ENCODE measurements around the gene PCDH15.
"Not testable (repeated sequence)": the region's sequence is repeated elsewhere in the genome, so short reads cannot be mapped to it uniquely, and the experiment has no call there.

PCDH15 gene

DNA sequence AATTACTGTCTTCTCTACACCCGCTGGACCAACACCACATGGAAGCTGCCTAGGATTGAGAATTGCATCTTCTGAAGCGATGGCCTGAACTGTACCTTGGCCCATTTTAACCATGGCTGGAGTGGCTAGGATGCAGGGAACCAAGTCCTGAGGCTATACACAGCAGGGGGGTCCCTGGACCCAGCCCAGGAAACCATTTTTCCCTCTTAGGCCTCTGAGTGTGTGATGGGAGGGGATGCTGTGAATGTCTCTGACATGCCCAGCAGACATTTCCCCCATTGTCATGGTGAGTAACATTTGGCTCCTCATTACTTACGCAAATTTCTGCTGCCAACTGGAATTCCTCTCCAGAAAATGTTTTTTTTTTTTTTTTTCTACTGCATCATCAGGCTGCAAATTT lies 822.7 kb downstream of the PCDH15 start:
- no peak for DNase-seq (ENCODE audit: low spot score)

DNA sequence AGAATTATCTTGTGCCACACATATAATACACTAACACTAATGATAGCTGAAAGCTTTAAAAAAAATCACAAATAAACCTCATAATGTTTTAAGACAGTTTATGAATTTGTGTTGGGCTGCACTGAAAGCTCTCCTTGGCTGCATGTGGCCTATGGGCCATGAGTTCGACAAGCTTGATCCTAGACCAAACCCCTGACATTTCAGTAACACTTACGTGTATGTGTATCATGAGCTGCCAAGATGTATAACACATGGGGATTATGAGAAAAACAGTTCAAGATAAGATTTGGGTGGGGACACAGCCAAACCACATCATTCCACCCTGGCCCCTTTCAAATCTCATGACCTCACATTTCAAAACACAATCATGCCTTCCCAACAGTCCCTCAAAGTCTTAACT lies 823.8 kb downstream of the PCDH15 start:
- DNase-seq (ENCODE audit: low spot score) = no peak

DNA sequence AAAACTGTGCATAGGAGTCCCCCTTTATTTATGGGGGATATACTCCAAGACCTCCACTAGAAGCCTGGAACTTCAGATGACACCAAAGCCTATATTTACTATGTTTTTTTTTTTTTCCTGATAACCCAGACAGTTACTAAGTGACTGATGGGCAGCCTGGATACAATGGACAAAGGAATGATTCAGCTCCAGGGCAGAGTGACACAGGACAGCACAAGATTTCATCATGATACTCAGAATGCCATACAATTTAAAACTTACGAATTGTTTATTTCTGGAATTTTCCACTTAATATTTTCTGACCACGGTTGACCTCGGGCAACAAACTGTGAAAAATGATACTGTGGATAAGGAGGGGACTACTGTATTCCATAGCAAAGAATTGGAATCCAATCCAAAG lies 843.6 kb downstream of the PCDH15 start:
- DNase-seq (ENCODE audit: low spot score) = no peak

DNA sequence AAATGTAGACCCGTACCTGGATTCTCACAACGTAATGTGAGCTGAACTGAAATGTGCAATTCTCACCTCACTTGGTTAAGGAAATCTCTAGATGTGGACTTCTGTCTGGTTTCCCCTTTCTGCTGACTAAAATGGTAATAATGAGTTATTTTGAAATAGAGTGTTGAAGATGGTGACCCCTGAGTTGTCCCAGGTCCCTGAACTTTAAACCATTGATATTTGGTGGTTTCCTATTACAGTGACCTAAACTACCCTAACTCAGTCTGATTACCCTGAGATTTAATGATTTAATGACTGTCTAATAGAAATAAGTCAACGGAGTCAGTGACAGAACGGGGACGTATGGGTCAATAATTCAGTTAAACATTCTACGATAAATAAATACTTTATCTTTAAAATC lies 845.9 kb downstream of the PCDH15 start:
- no peak for DNase-seq (ENCODE audit: low spot score)

DNA sequence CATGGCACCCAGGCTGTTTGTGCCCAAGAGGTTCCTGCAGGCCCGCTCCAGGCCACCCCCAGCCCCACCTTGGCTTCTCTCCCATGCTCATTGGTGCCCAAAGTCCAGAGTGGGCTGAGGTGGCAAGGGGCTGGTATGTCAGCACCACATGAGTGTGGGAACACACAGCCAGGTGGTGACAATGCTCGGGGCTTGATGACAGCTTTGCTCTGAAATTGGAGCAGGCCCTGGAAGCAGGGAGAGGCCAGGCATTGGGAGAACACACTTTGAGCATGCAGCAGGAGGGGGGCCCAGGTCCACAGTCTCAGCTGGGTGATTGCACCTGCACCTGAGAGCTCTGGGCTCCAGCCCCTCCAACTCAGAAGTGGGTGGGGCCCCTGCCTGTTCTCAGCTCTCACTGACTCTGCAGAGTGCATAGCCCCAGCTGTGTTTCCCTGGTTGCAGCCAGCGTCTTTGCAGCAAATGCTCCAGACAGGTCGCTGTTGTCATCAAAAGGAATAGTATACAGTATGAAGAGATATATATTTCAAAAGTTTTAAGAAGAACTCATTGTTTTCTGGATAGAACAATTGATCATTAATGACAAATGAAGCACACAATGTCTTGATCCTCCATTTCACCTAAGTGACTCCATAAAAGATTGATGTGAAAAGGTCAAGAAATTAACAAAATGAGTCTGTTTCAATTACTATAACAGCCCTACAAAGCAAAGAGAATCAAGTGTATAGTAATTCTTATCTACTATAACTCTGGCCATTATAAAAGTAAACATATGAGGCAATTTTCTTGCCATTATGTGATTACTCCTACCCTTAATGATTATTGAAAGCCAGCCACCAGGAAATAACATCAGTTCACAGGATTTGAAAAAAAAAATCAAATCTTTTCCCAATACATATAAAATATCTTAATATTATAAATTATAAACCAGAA lies 848.1 kb downstream of the PCDH15 start:
- no peak for DNase-seq (ENCODE audit: low spot score)

DNA sequence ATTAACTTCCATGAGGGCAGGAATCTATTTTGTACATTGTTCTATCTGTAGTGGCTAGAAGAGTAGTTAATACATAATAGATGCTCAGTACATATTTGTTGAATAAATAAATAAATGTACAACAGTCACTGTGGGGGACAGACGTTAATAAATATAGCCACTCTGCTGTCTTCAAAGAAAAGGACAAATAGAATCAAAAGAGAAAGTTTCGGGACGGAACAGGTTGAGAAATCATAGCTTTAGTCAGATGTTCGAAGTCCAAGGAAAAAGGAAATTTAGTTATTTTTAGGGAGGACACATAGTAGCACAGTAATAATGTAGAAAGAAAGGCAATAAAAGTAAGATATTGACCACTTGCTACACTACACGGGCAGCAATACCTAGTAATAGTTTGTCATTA lies 861.4 kb downstream of the PCDH15 start:
- no peak for DNase-seq (ENCODE audit: low spot score)

DNA sequence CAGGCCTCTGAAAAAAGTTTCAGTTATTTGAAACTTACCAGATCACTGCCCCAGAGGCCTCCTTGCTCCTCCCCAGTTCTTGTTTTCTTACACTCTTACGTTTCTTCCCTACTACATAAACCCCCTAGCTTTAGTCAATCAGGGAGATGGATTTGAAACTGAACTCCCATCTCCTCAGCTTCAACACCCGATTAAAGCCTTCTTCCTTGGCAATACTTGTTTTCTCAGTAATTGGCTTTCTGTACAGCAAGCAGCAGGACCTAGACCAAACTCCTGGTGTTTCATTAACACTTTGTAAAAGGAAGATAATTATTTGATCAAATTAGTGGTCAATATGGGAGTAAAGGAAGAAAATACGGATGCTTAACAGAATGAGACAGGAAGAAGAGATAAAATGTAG lies 870.4 kb downstream of the PCDH15 start:
- DNase-seq (ENCODE audit: low spot score) = no peak

DNA sequence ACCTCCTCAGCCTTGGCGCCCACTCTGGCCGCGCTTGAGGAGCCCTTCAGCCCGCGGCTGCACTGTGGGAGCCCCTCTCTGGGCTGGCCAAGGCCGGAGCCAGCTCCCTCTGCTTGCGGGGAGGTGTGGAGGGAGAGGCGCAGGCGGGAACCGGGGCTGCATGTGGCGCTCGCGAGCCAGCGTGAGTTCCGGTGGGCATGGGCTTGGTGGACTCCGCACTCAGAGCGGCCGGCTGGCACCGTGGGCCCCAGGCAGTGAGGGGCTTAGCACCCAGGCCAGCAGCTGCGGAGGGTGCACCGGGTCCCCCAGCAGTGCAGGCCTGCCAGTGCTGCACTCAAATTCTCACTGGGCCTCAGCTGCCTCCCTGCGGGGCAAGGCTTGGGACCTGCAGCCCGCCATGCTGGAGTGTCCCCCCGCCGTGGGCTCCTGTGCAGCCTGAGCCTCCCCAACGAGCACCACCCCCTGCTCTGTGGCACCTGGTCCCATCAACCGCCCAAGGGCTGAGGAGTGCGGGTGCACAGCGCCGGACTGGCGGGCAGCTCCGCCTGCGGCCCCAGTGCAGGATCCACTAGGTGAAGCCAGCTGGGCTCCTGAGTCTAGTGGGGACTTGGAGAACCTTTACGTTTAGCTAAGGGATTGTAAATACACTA lies 876.9 kb downstream of the PCDH15 start:
- DNase-seq (ENCODE audit: low spot score) = not testable (repeated sequence)

DNA sequence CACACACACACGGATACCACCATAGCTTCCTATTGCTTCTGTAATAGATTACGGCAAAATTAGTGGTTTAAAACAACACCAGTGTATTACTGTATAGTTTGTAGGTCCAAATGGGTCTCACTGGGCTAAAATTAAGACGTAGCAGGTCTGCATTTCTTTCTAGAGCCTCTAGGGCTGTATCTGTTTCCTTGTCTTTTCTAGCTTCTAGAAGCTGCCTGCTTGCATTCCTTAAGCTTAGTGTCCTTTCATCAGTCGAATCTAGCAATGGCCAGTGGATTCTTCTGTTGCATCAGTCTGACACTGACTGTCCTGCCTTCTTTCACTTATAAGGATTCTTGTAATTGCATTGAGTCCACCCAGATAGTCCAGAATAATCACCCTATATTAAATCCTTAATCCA lies 882.3 kb downstream of the PCDH15 start:
- no peak for DNase-seq (ENCODE audit: low spot score)

DNA sequence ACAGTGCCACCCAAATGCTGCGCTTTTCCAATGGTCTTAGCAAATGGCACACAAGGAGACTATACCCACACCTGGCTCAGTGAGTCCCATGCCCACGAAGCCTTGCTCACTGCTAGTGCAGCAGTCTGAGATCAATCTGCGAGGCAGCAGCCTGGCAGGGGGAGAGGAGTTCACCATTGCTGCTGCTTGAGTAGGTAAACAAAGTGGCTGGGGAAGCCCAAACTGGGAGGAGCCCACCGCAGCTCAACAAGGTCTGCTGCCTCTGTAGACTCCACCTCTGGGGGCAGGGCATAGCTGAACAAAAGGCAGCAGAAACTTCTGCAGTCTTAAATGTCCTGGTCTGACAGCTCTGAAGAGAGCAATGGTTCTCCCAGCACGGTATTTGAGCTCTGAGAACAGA lies 891.2 kb downstream of the PCDH15 start:
- DNase-seq (ENCODE audit: low spot score) = no peak

DNA sequence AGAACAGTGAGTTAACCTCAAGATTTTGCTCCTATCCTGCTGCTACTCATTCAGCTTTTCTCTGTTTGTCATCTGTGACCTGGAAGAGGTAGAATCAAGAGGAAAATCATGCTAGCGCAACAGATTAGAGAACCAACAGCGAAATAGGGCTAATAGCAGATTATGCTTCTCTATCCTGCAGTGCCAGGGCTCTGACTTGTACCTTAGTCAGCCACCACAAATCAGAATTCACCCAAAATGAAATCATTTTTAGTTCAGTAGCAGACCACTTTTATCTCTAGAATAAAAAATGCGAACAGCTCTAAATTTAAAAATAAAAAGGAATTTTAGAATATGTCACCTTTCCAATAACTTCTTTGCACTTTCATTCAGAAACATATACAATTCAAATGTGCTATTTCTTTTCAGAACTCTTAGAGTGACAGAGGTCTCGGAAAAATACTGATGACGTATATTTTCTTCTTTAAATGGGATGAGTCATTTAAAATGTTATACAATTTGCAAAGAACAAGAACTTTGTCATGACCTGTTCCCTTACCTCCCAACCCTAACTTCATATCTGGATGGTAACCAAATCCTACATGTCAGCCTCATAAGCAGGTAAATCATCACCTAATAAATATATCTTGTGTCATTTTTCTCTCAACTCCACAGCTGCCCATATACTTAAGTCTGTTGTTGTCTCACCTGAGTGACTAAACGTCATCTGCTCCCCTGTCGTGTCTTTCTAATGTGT lies 896.4 kb downstream of the PCDH15 start:
- DNase-seq (ENCODE audit: low spot score) = no peak

DNA sequence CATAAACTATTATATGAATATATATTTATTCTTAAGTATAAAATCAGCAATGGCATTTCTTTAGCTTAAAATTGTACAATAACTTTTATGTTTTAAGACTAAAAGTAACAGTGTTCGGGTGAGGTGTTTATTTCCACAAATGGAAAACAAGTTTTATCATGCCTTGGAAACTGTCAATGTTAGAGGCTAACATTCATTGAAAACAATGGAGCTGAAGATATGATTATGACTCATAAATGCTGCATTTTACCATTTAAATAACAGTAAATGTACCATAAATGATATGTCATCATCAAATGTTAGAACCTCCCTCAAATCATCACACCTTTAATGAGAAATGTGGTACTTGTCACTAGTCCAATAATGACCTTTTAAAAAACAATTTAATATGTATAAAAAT lies 897.3 kb downstream of the PCDH15 start:
- no peak for DNase-seq (ENCODE audit: low spot score)

DNA sequence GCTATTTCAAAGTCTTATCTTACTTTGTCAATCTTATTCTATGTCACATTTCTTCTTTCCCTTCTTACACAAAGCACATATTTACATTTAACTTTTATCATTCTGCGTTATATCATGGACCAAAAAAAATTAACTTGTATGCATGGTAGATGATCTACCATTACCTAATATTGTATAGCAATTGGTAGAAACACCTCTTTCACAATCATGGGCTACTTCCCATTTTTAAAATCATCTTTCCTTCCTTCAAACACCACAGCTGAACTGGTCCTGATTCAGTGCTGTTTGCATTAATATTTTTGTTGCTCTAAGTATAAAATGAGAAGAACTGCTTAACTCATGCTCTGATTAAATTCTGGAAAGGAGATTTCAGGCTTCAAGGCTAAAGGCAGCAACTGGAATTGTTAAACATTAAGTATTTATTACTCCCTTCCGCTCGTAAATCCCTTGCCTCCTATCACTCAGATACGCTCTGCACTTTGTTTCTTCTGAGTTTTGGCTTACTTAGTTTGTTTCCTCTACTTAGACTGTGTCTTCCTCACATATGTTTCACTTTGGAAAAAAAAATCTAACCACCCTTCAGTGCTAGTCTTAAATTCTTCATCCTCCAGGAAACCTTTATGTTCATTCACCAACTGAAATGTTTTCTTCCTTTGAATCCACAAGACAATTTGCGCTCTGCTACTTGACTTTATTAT lies 901.4 kb downstream of the PCDH15 start:
- DNase-seq (ENCODE audit: low spot score) = no peak

DNA sequence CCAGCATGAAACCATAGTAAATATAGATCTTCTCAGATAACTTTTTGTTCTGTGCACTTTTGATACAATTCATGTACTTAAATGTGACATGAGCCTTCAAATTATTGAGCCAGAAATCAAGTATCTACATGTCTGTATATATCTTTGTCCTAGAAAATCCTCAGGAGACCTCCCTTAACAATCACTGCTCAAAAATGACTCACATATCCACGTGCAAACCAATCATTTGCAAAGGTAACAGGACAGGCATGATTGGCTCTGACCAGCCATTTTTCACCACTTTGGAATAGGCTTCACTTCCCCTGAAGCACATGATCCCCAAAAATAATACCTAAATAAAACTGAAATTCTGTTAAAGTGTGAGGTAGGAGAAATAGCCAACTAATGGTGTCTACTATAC lies 902.5 kb downstream of the PCDH15 start:
- DNase-seq (ENCODE audit: low spot score) = no peak

DNA sequence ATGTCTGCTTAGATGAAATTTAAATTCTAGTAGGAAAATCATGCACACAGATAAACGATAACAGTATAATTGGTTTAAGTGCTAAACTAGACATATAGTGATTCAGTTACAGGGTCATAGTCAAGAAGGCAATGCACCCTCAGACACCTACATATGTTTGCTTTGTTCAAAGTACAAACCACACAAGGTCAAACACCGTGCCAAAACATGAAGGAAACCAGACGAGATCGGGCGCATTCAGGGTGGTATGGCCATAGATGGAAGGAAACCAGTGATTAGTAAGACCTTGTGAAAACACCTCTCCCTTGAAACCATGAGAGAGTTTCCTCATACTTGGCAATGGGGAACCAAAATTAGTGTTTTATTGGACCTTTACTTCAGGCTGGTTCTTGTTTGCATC lies 906.9 kb downstream of the PCDH15 start:
- no peak for DNase-seq (ENCODE audit: low spot score)

DNA sequence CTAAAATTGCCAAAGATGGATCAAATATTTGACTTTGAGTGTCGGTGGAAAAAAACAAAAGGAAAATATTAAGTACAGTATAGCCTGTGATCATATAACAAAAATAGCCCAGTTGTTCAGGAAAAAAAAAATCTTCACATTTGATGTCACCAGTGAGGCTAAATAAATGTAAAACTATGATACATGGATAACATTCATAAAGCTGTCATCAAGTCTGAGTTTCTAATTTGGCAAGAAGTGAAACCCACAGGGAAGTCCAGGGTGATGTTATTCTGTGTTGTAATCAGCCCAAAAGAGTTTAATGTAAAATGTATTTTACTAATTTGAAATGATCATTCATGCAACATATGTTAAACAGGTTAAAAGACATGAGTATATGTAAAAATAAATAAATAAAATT lies 908.0 kb downstream of the PCDH15 start:
- no peak for DNase-seq (ENCODE audit: low spot score)

DNA sequence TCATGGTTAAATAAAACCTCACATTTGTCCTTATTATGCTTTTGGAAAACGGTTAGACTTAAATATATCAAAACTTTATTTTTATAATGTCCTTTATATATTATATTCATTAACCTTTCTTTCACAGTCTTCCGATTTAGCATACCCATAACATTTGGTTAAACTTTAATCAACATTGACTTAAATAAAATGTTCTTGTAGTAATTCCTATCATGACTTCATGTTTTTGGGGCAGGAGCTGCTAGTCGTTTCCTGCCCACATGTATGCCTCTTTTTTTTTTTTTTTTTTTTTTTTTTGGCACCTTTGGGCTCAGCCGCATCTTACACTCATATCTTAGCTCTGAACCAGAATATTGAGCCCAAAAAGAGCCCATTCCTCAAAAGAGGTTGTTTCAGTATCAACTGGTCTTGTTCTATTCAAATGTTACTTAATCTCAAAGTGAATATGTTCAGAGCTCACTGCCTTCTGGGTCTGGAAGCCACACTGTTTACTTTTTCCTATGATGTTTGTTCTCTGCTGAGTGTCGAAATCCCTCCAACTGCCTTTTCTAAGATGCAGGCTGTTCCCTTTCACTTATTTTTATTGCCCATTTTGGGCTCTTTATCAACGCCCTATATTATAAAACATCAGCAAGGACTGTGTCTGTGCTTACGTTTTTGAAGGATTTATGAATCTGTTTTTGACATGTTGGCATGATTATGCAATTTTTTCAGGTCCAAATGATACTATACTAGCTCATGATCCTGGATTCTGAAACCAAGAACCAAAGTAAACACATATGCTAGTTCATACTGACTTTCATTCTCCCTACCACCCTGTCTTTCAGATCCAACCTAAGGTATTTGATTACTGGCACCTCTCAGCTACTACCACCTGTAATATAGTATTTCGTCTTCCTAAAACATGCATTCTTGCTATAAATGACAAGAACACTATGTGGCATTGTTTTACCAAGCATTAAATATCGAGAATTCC lies 914.4 kb downstream of the PCDH15 start:
- no peak for DNase-seq (ENCODE audit: low spot score)

DNA sequence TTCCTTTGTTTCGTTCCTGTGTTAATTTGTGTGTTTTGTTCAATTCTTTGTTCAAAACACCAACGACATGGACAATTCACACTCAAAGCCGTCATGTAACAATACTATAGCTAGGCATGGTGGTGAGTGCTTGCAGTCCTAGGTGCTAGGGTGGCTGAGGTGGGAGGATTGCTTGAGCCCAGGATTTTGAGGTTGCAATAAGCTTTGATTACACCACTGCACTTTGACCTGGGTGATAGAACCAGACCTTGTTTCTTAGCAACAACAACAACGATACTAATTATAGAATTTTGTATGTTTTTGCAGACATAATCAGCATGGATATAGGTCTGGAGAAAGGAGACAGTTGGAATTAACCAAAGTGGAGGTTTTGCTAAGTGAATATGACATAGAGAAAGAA lies 936.2 kb downstream of the PCDH15 start:
- no peak for DNase-seq (ENCODE audit: low spot score)

DNA sequence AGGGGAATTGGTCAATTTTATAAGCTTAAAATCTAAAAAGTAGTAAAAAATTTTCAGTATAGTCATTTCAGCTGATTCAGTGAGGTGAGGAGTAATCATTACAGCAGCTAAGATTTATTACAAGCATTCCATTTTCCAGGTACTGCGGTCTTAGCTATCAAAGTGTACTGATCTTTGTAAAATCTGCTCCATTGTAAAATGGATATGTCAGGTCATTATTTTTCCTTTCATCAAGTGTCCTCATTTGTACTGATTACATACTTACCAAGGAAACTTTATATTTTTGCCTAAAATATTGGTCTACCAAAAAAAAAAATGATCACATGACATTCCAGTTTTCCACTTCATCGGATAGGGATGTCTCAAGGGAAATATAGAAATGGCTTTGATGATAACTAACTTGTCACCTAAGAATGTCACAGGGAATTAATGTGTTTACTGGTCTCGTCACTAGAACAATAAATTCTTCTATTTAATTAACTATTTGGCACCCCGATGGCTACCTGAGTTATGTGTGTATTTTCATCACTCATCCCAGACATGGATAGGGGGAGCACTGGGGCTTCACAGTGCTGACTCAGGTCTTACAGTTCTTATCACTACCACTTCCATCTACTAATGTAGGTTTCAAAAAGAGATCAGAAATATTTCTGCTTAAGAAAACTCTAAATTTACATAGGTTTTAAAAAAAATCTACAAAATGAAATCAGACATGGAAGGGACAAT lies 948.4 kb downstream of the PCDH15 start:
- DNase-seq (ENCODE audit: low spot score) = no peak

DNA sequence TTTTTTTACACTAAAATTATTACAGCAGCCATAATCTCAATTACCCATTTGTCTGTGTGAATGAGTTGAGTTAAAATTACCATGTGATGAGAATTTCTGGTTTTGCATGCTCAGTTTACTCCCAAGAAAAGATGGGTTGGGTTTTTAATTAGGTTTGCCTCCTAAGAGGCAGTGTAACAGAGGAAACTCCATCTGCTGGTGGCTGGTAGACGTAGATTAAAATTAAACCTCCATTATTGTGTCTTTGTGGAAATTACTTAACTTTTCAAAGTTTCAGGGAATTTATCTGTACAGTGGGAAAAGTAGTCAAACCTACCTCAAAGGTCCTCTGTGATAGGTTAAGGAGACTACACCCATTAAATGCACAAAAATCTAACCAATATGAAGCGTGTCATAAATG lies 954.2 kb downstream of the PCDH15 start:
- DNase-seq (ENCODE audit: low spot score) = no peak
